MM.1S (cell line): ENCODE data around the gene TMEM232.

Experiments used
- EZH2 ChIP-seq: fragments of 300-600 bp; sonication (generic); optimal IDR thresholded peaks from 2 replicates; pipeline ENCODE3; 2017; ENCODE audit warnings: low read depth, mild to moderate bottlenecking, antibody characterized with exemption, low read length, mixed read lengths
- TF ChIP-seq, protein P1 (sequence below): fragments of 300-600 bp; sonication (generic); IDR thresholded peaks from 2 replicates; pipeline ENCODE4 v1.5.1; 2016; ENCODE audit warnings: antibody characterized with exemption, low read length, mixed read lengths

DNA sequence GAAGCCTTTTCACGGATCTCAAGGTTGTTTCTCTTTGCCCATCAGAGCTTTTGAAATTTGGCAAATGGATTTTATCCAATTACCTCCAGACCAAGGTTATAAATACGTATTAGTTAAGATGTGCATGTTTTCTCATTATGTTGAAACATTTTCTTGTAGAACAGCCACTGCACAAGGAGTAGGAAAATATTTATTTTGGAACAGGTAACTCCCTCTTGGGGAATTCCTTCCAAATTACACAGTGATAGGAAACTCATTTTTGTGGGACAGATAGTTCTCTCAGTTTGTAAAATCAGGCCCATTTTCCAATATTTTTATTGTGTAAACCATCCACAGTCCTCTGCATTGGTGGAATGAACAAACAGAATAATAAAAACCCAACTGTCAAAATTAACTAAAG is 23.0 kb downstream of the TMEM232 start:
- TF ChIP-seq EZH2: no peak
- TF ChIP-seq, protein P1, sequence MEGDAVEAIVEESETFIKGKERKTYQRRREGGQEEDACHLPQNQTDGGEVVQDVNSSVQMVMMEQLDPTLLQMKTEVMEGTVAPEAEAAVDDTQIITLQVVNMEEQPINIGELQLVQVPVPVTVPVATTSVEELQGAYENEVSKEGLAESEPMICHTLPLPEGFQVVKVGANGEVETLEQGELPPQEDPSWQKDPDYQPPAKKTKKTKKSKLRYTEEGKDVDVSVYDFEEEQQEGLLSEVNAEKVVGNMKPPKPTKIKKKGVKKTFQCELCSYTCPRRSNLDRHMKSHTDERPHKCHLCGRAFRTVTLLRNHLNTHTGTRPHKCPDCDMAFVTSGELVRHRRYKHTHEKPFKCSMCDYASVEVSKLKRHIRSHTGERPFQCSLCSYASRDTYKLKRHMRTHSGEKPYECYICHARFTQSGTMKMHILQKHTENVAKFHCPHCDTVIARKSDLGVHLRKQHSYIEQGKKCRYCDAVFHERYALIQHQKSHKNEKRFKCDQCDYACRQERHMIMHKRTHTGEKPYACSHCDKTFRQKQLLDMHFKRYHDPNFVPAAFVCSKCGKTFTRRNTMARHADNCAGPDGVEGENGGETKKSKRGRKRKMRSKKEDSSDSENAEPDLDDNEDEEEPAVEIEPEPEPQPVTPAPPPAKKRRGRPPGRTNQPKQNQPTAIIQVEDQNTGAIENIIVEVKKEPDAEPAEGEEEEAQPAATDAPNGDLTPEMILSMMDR: no peak
